Neural cell (in vitro differentiated cells): ENCODE results near the gene SPACA5B.

Source experiments
- CTCF ChIP-seq: fragments of 450-650 bp; IDR thresholded peaks from 2 replicates; pipeline ENCODE4 v1.5.1; 2014; ENCODE audit warnings: antibody characterized with exemption, mild to moderate bottlenecking, moderate library complexity; ENCODE audit not compliant: poor library complexity, severe bottlenecking
- EP300 ChIP-seq: fragments of 450-650 bp; conservative IDR thresholded peaks from 2 replicates; pipeline ENCODE4 v1.6.1; 2014; ENCODE audit warnings: antibody characterized with exemption, mild to moderate bottlenecking, moderate library complexity; ENCODE audit not compliant: poor library complexity, severe bottlenecking
- POLR2AphosphoS5 ChIP-seq: IDR thresholded peaks from 2 replicates; pipeline ENCODE4 v1.6.1; 2012
- TAF1 ChIP-seq: IDR thresholded peaks from 2 replicates; pipeline ENCODE4 v1.6.1; 2012; ENCODE audit warnings: low read depth

- TF ChIP-seq TAF1 (no peak), CTCF (no peak), EP300 (no peak), POLR2AphosphoS5 (no peak)
These were observed 46.7 kb upstream of the SPACA5B start for GRCh38 chrX:48083706-48084105.
